GM12873 (cell line): ENCODE measurements around the gene MRPL10.
A peak's percentile ranks its signal among the peaks of the same experiment; 100 is the strongest.

Experiments
- CTCF ChIP-seq: IDR thresholded peaks from 2 replicates; pipeline ENCODE4 v1.5.1; 2012; ENCODE audit warnings: low read depth, mild to moderate bottlenecking, moderate library complexity, low read length, control low read depth; ENCODE audit not compliant: insufficient read depth; ENCODE audit errors: missing control alignments

The MRPL10 gene

DNA sequence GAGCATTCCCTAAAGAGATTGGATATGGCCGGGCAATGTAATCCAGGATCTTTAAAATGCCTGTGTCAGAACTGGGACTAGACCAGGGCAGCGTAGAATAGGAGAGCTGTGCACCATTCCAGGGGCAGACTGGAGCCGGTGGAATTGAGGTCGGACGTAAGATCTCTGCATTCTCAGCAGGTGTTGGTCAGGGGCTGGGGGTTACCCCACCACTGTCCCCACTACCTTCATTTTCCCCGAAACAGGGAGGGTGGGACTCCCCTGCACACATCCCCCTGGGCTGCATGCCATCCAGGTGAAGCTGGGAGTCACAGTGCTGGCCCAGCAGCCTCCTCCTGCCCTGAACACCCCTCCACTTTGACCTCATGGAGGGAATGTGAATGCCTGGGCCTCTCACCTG, 27.6 kb downstream of the MRPL10 start:
- TF ChIP-seq CTCF, result no peak

GRCh38 chr17:47803201-47803600, 28.1 kb downstream of the MRPL10 start:
- no peak for TF ChIP-seq CTCF

DNA sequence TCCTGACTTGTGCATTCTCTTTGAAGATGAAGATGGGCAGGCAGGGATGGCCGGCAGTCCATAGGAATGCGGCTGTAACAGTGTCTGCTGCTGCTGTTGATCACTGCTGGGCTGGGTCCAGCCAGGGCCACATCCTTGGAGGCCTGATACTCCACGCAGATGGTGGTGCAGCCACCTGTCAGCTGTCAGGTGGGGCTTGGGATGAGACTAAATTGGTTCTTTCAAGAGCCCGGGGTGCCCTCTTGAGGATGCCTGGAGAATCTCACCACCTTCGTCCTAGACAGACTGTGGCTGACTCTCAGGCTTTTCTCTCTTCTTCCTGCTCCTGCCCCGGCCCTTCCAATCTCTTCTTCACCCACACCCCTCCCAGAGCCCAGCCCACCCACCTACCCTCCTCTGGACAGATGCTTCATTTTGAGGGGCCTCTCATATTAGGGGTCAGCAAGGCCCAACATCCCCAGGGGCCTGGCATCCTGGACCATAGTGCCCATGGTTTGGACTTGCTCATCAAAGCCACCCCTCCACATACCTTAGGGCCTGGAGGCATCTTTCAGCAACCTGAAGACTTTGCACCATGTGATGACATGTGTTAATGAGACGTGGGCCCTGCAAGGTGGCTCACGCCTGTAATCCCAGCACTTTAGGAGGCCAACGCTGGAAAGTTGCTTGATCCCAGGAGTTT, 28.9 kb downstream of the MRPL10 start:
- peak; percentile 85 for TF ChIP-seq CTCF

GRCh38 chr17:47801906-47802305, 29.4 kb downstream of the MRPL10 start:
- TF ChIP-seq CTCF, result no peak

GRCh38 chr17:47801176-47801765, 30.1 kb downstream of the MRPL10 start:
- TF ChIP-seq CTCF, result no peak

GRCh38 chr17:47800686-47801085, 30.7 kb downstream of the MRPL10 start:
- no peak for TF ChIP-seq CTCF

- no peak for TF ChIP-seq CTCF
Observed at GRCh38 chr17:47797797-47798196, 33.5 kb downstream of the MRPL10 start.
